IgD-negative memory B cell (primary cell): ENCODE data around the gene IGFN1. TPM values are rescaled to one million over a fixed set of nuclear protein-coding genes. Genes with fewer than 3 reads are reported as not detected.
"Not testable (repeated sequence)": the region's sequence is repeated elsewhere in the genome, so short reads cannot be mapped to it uniquely, and the experiment has no call there.

Experiments used
- H3K27ac Mint-ChIP-seq, 3 donors: one replicate each; pipeline ENCODE4 v1.8.0; 2020 to 2022; ENCODE audit warnings: mild to moderate bottlenecking in 3 of 3, mixed read lengths in 3 of 3, moderate library complexity in 1 of 3
- H3K27me3 Mint-ChIP-seq: one replicate; pipeline ENCODE4 v1.8.0; 2021; ENCODE audit warnings: mixed read lengths
- H3K36me3 Mint-ChIP-seq: one replicate; pipeline ENCODE4 v1.8.0; 2020; ENCODE audit warnings: mild to moderate bottlenecking, mixed read lengths
- H3K4me1 Mint-ChIP-seq, 3 donors: one replicate each; pipeline ENCODE4 v1.8.0; 2020 to 2022; ENCODE audit warnings: mixed read lengths in 3 of 3, mild to moderate bottlenecking in 1 of 3
- H3K4me3 Mint-ChIP-seq, 4 donors: one replicate each; pipeline ENCODE4 v1.8.0; 2020 to 2022; ENCODE audit warnings: mild to moderate bottlenecking in 4 of 4, mixed read lengths in 4 of 4, moderate library complexity in 3 of 4
- H3K9me3 Mint-ChIP-seq, 3 donors: one replicate each; pipeline ENCODE4 v1.8.0; 2020 to 2021; ENCODE audit warnings: mixed read lengths in 3 of 3, mild to moderate bottlenecking in 1 of 3
- polyA plus RNA-seq: library from polyadenylated mRNA; unstranded; fragments of 300-500 nt; fragmentation: Illumina TruSeq; gene quantifications from one replicate; pipeline ENCODE4 v1.2.3, GENCODE V29; 2021

The IGFN1 gene
- polyA plus RNA-seq, 1 donor from 2014 or later = not detected

GRCh38 chr1:201251411-201251810 lies 60.8 kb downstream of the IGFN1 start:
- H3K4me3 Mint-ChIP-seq = no peak overlapping the region
- H3K27ac Mint-ChIP-seq = no peak overlapping the region
- peaks cover 5% of the 10 kb centered on the region for H3K27me3 Mint-ChIP-seq
- peaks cover 2% of the 10 kb centered on the region for H3K36me3 Mint-ChIP-seq
- H3K9me3 Mint-ChIP-seq = no peaks in the 10 kb centered on the region
- no peaks in the 10 kb centered on the region for H3K4me1 Mint-ChIP-seq

GRCh38 chr1:201251851-201252430 lies 61.3 kb downstream of the IGFN1 start:
- Mint-ChIP-seq H3K27ac (no peak overlapping the region), H3K9me3 (no peaks in the 10 kb centered on the region), H3K4me3 (no peak overlapping the region), H3K27me3 (peaks cover 5% of the 10 kb centered on the region), H3K4me1 (no peaks in the 10 kb centered on the region), H3K36me3 (peaks cover 2% of the 10 kb centered on the region)

- Mint-ChIP-seq H3K9me3 (no peaks in the 10 kb centered on the region), H3K4me1 (no peaks in the 10 kb centered on the region), H3K36me3 (peaks cover 1% of the 10 kb centered on the region), H3K27ac (no peak overlapping the region), H3K4me3 (no peak overlapping the region), H3K27me3 (peaks cover 5% of the 10 kb centered on the region)
Measured at GRCh38 chr1:201252944-201253371, 62.3 kb downstream of the IGFN1 start.

- Mint-ChIP-seq H3K36me3 (no peaks in the 10 kb centered on the region), H3K4me1 (no peaks in the 10 kb centered on the region), H3K4me3 (no peak overlapping the region), H3K9me3 (no peaks in the 10 kb centered on the region), H3K27ac (peak overlapping the region in 1 of 3 donors; percentile 24), H3K27me3 (peaks cover 5% of the 10 kb centered on the region)
Measured at GRCh38 chr1:201253411-201253810, 62.8 kb downstream of the IGFN1 start.

- Mint-ChIP-seq H3K4me1 (no peaks in the 10 kb centered on the region), H3K27ac (no peak overlapping the region), H3K36me3 (no peaks in the 10 kb centered on the region), H3K27me3 (peaks cover 5% of the 10 kb centered on the region), H3K9me3 (no peaks in the 10 kb centered on the region), H3K4me3 (no peak overlapping the region)
Measured at GRCh38 chr1:201253906-201254624, 63.4 kb downstream of the IGFN1 start.

- Mint-ChIP-seq H3K4me3 (no peak overlapping the region), H3K4me1 (no peaks in the 10 kb centered on the region), H3K27ac (no peak overlapping the region), H3K9me3 (no peaks in the 10 kb centered on the region), H3K36me3 (no peaks in the 10 kb centered on the region), H3K27me3 (peaks cover 5% of the 10 kb centered on the region)
Measured at GRCh38 chr1:201254625-201255478, 64.2 kb downstream of the IGFN1 start.

- H3K9me3 Mint-ChIP-seq = no peaks in the 10 kb centered on the region
- H3K27me3 Mint-ChIP-seq = peaks cover 10% of the 10 kb centered on the region
- H3K4me3 Mint-ChIP-seq = no peak overlapping the region
- H3K27ac Mint-ChIP-seq = no peak overlapping the region
- H3K4me1 Mint-ChIP-seq = peaks cover 0 to 2% (median 2%) of the 10 kb centered on the region in 3 donors
- H3K36me3 Mint-ChIP-seq = no peaks in the 10 kb centered on the region
Measured at GRCh38 chr1:201255479-201256362, 65.1 kb downstream of the IGFN1 start.

GRCh38 chr1:201258132-201258531 lies 67.5 kb downstream of the IGFN1 start:
- not testable (repeated sequence) for H3K4me3 Mint-ChIP-seq, H3K4me1 Mint-ChIP-seq, H3K36me3 Mint-ChIP-seq, H3K9me3 Mint-ChIP-seq, H3K27ac Mint-ChIP-seq
- H3K27me3 Mint-ChIP-seq = peaks cover 13% of the 10 kb centered on the region

GRCh38 chr1:201258763-201259230 lies 68.2 kb downstream of the IGFN1 start:
- H3K27me3 Mint-ChIP-seq = peaks cover 13% of the 10 kb centered on the region
- H3K36me3 Mint-ChIP-seq = no peaks in the 10 kb centered on the region
- H3K4me1 Mint-ChIP-seq = peaks cover 0 to 2% (median 2%) of the 10 kb centered on the region in 3 donors
- H3K9me3 Mint-ChIP-seq = no peaks in the 10 kb centered on the region
- no peak overlapping the region for H3K4me3 Mint-ChIP-seq
- no peak overlapping the region for H3K27ac Mint-ChIP-seq

- no peaks in the 10 kb centered on the region for H3K9me3 Mint-ChIP-seq
- H3K36me3 Mint-ChIP-seq = no peaks in the 10 kb centered on the region
- H3K4me3 Mint-ChIP-seq = no peak overlapping the region
- peaks cover 13% of the 10 kb centered on the region for H3K27me3 Mint-ChIP-seq
- H3K4me1 Mint-ChIP-seq = peaks cover 0 to 2% (median 2%) of the 10 kb centered on the region in 3 donors
- no peak overlapping the region for H3K27ac Mint-ChIP-seq
Measured at GRCh38 chr1:201259476-201260235, 69.0 kb downstream of the IGFN1 start.

- Mint-ChIP-seq H3K9me3 (no peaks in the 10 kb centered on the region), H3K4me3 (no peak overlapping the region), H3K27me3 (peaks cover 13% of the 10 kb centered on the region), H3K4me1 (peaks cover 0 to 2% (median 2%) of the 10 kb centered on the region in 3 donors), H3K27ac (no peak overlapping the region), H3K36me3 (no peaks in the 10 kb centered on the region)
Measured at GRCh38 chr1:201260236-201260590, 69.6 kb downstream of the IGFN1 start.

- H3K9me3 Mint-ChIP-seq = no peaks in the 10 kb centered on the region
- H3K27me3 Mint-ChIP-seq = peaks cover 16% of the 10 kb centered on the region
- H3K4me1 Mint-ChIP-seq = peaks cover 0 to 2% (median 2%) of the 10 kb centered on the region in 3 donors
- H3K36me3 Mint-ChIP-seq = no peaks in the 10 kb centered on the region
- H3K27ac Mint-ChIP-seq = no peak overlapping the region
- no peak overlapping the region for H3K4me3 Mint-ChIP-seq
Measured at GRCh38 chr1:201260648-201261311, 70.2 kb downstream of the IGFN1 start.

GRCh38 chr1:201261771-201262547 lies 71.3 kb downstream of the IGFN1 start:
- Mint-ChIP-seq H3K27ac (no peak overlapping the region), H3K9me3 (no peaks in the 10 kb centered on the region), H3K36me3 (no peaks in the 10 kb centered on the region), H3K27me3 (peaks cover 16% of the 10 kb centered on the region), H3K4me3 (no peak overlapping the region), H3K4me1 (peaks cover 0 to 2% (median 2%) of the 10 kb centered on the region in 3 donors)
